ENCODE data around the gene MYBPHL. TPM values are rescaled to one million over a fixed set of nuclear protein-coding genes. Genes with fewer than 3 reads are reported as not detected.

The MYBPHL gene
- total and polyA plus RNA-seq, 2 of the 13 experiments (the other 11 are each of a cell fraction or from before 2014, with no cell fraction given): 3.7 to 3.8 TPM

DNA sequence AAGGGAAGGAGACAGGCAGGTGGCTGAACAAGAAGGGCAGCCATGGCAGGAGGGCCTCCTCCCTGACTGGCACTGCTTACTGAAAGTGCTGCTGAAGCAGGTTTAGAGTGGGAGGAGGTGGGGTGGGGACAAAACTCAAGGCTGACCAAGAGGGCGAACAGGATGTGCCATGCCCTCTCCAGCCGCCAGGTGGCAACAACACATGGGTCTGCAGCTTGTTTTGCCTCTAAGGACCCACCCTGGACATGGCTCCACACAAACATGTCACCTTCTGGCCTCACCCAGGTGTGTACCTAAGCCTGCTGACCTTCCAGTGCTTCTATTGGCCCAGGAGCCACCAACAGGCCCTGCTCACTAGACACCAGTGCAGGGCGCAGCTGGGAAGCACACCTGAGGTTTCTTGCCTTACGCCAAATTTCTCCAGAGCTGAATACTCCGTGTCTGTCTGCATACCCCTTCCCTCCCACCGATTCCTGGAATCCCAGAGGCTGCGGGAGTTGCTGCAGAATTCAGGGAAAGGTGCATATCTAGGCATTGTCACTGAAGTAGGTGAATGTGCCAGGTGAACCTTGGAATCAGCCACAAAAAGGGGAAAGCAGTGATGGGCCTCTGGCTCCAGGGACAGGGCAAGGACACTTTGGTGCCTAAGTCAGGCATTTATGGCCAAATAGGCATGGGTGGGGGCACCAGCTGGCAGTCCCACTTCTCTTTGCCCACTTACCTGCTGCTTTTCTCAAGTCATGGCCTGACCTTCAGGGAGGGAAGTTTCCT, 29.2 kb downstream of the MYBPHL start (continued):
- TF ChIP-seq, protein P1, sequence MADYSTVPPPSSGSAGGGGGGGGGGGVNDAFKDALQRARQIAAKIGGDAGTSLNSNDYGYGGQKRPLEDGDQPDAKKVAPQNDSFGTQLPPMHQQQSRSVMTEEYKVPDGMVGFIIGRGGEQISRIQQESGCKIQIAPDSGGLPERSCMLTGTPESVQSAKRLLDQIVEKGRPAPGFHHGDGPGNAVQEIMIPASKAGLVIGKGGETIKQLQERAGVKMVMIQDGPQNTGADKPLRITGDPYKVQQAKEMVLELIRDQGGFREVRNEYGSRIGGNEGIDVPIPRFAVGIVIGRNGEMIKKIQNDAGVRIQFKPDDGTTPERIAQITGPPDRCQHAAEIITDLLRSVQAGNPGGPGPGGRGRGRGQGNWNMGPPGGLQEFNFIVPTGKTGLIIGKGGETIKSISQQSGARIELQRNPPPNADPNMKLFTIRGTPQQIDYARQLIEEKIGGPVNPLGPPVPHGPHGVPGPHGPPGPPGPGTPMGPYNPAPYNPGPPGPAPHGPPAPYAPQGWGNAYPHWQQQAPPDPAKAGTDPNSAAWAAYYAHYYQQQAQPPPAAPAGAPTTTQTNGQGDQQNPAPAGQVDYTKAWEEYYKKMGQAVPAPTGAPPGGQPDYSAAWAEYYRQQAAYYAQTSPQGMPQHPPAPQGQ (CRISPR knock-in tag; IDR thresholded peaks at IDR 0.05; ENCODE audit: borderline replicate concordance): 0 out of 2 replicates have a peak, but pooled peaks have one; percentile 69
- TF ChIP-seq POGZ (CRISPR knock-in tag; IDR thresholded peaks at IDR 0.05): peak; percentile 57; the same call in 1 of the 2 replicates
- TF ChIP-seq, protein P2, sequence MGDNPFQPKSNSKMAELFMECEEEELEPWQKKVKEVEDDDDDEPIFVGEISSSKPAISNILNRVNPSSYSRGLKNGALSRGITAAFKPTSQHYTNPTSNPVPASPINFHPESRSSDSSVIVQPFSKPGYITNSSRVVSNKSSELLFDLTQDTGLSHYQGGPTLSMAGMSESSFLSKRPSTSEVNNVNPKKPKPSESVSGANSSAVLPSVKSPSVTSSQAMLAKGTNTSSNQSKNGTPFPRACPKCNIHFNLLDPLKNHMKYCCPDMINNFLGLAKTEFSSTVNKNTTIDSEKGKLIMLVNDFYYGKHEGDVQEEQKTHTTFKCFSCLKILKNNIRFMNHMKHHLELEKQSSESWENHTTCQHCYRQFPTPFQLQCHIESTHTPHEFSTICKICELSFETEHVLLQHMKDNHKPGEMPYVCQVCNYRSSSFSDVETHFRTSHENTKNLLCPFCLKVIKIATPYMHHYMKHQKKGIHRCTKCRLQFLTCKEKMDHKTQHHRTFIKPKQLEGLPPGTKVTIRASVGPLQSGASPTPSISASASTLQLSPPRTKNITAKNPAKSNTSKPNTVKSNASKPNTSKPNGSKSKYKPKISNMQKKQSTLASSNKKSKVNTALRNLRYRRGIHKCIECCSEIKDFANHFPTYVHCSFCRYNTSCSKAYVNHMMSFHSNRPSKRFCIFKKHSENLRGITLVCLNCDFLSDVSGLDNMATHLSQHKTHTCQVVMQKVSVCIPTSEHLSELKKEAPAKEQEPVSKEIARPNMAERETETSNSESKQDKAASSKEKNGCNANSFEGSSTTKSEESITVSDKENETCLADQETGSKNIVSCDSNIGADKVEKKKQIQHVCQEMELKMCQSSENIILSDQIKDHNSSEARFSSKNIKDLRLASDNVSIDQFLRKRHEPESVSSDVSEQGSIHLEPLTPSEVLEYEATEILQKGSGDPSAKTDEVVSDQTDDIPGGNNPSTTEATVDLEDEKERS (CRISPR knock-in tag; IDR thresholded peaks at IDR 0.05): no peak
- TF ChIP-seq ZBTB7B (CRISPR knock-in tag; IDR thresholded peaks at IDR 0.05): peak; percentile 71; the same call in 1 of the 2 replicates
- no peak for TF ChIP-seq ZNF430 (CRISPR knock-in tag; IDR thresholded peaks at IDR 0.05)
- 0 out of 2 replicates have a peak, but pooled peaks have one; percentile 34 for TF ChIP-seq KDM1A (CRISPR knock-in tag; IDR thresholded peaks at IDR 0.05)
- TF ChIP-seq SALL1 (CRISPR knock-in tag; IDR thresholded peaks at IDR 0.05): peak; percentile 88
- peak; percentile 70; the same call in 1 of the 2 replicates for TF ChIP-seq ATF2 (CRISPR knock-in tag; IDR thresholded peaks at IDR 0.05)
- peak; percentile 65 for TF ChIP-seq CBX1 (IDR thresholded peaks at IDR 0.05; ENCODE audit: low read depth)
- TF ChIP-seq KMT2A (CRISPR knock-in tag; IDR thresholded peaks at IDR 0.05): peak; percentile 48; the same call in 1 of the 2 replicates
- TF ChIP-seq HNRNPK (IDR thresholded peaks at IDR 0.05; ENCODE audit: low read depth, low read length, poor library complexity, severe bottlenecking): no peak
- no peak for TF ChIP-seq TMF1 (CRISPR knock-in tag; IDR thresholded peaks at IDR 0.05; ENCODE audit: low read depth)
- TF ChIP-seq ZGPAT (CRISPR knock-in tag; IDR thresholded peaks at IDR 0.05): peak; percentile 80
- peak; percentile 75 for TF ChIP-seq YY1 (IDR thresholded peaks at IDR 0.05; ENCODE audit: insufficient read depth, insufficient replicate concordance, low read depth, low read length)
- TF ChIP-seq EP300 (IDR thresholded peaks at IDR 0.05; ENCODE audit: low read depth in 2 of 2, low read length in 2 of 2): peak in 1 of 2 experiments; percentile 30; a peak in 1 of 4 replicates
- TF ChIP-seq EP300 (CRISPR knock-in tag; IDR thresholded peaks at IDR 0.05; ENCODE audit: borderline replicate concordance): no peak
- peak; percentile 74 for TF ChIP-seq SAP130 (CRISPR knock-in tag; IDR thresholded peaks at IDR 0.05; ENCODE audit: low read depth)
- no peak for TF ChIP-seq ZNF777 (CRISPR knock-in tag; IDR thresholded peaks at IDR 0.05)
- no peak for TF ChIP-seq SNAI1 (CRISPR knock-in tag; IDR thresholded peaks at IDR 0.05; ENCODE audit: borderline replicate concordance)
- TF ChIP-seq BATF2 (CRISPR knock-in tag; IDR thresholded peaks at IDR 0.05): no peak
- 0 out of 2 replicates have a peak, but pooled peaks have one; percentile 39 for TF ChIP-seq KDM3A (CRISPR knock-in tag; IDR thresholded peaks at IDR 0.05; ENCODE audit: low read depth)
